Heart right ventricle (tissue), 16 donors: ENCODE measurements around the gene IL9. TPM values are rescaled to one million over a fixed set of nuclear protein-coding genes. Genes with fewer than 3 reads are reported as not detected.

Experiments used
- ATAC-seq, 8 donors: fragments of 200-7000 bp; cut with Tn5 transposase; one replicate each; pipeline ENCODE4 v1.9.1; 2020; ENCODE audit warnings: mild to moderate bottlenecking in 8 of 8, moderate library complexity in 8 of 8, moderate number of reproducible peaks in 1 of 8
- DNase-seq, 2 donors: peaks; one replicate each; pipeline ENCODE4 v3.0.0-alpha.2; 2020
- H3K27ac ChIP-seq, 10 donors: fragments of 200-600 bp; sonication (generic) in 2 of 10; one replicate each; pipeline versions ENCODE4 v1.5.0 to v1.8.0; 2020 to 2022; ENCODE audit warnings: mild to moderate bottlenecking in 3 of 10
- H3K27me3 ChIP-seq, 7 donors: fragments of 200-600 bp; one replicate each; pipeline ENCODE4 v1.8.0; 2021 to 2022; ENCODE audit warnings: mild to moderate bottlenecking in 2 of 7
- H3K36me3 ChIP-seq, 9 donors: fragments of 200-600 bp; sonication (generic) in 1 of 9; one replicate each; pipeline versions ENCODE4 v1.5.0 to v1.8.0; 2020 to 2022; ENCODE audit warnings: mild to moderate bottlenecking in 2 of 9
- H3K4me1 ChIP-seq, 9 donors: fragments of 200-600 bp; sonication (generic) in 1 of 9; one replicate each; pipeline versions ENCODE4 v1.5.0 to v1.8.0; 2020 to 2022; ENCODE audit warnings: mild to moderate bottlenecking in 4 of 9
- H3K4me3 ChIP-seq, 10 donors: fragments of 200-600 bp; sonication (generic) in 2 of 10; one replicate each; pipeline versions ENCODE4 v1.5.0 to v1.8.0; 2020 to 2022; ENCODE audit warnings: mild to moderate bottlenecking in 7 of 10, moderate library complexity in 2 of 10
- H3K9me3 ChIP-seq, 11 donors: fragments of 200-600 bp in 10 of 11; sonication (generic) in 2 of 11; one replicate each; pipeline versions ENCODE4 v1.5.0 to v1.8.0; 2013 to 2022; ENCODE audit warnings: mild to moderate bottlenecking in 2 of 11, control low read depth in 1 of 11, moderate library complexity in 1 of 11
- CTCF ChIP-seq, 9 donors: fragments of 200-600 bp; sonication (generic) in 2 of 9; IDR thresholded peaks; one replicate each; pipeline versions ENCODE4 v1.5.0 to v1.8.0; 2021 to 2022; ENCODE audit warnings: antibody characterized with exemption in 9 of 9, mild to moderate bottlenecking in 5 of 9, moderate library complexity in 1 of 9
- WGBS, 2 donors: extraction: QIAGEN DNeasy Blood & Tissue Kit; methylation state at CpG; one replicate each; pipeline ENCODE4 v1.1.7; 2013; ENCODE audit warnings: inconsistent platforms in 1 of 2; 5-methylcytosine and 5-hydroxymethylcytosine counted together
- intact Hi-C, 10 donors: fragments of 100-400 bp; cut with DNase I; formaldehyde crosslinking; loops; one replicate each; pipeline versions ENCODE4 v1.11.1 to v1.14.2; 2022
- polyA plus RNA-seq, 2 donors: library from polyadenylated mRNA; stranded (reverse); fragments of 200-250 nt; gene quantifications; one replicate each; pipeline ENCODE4 v1.2.3, GENCODE V29; 2013
- total RNA-seq, 10 donors: library from RNA; stranded (reverse); fragmentation: NEBNext Ultra II Directional in 3 of 10; extraction: Animal tissue kit (Norgen Biotek cat#: 25700) in 3 of 10; gene quantifications; one replicate each; pipeline versions ENCODE4 v1.2.1 to v1.2.4, GENCODE V29; 2021 to 2023
- donor health status: Arrhythmogenic right ventricular cardiomyopathy.
- donor health status: ischemic (EF 13 %, LVEDD 7.1; RV severe dilation, severe dysfunction).
- donor health status: healthy with polysubstance abuse.
- donor health status: DM: no; HTN: yes; CAD: no.
- donor health status: DM: no; HTN: no; CAD: no.
- donor health status: ischemic (EF 25% LVEDD 6.9; RV normal size, moderate dysfunction).
- donor health status: ischemic (EF 25% LVEDD 5.7; RV mildly dilated, moderate dysfunction).
- donor health status: healthy.
- donor health status: DM: yes; HTN: yes; CAD: no.
- donor health status: Ischemic cardiomyopathy.
- donor health status: ischemic (EF 35%, LVEDD 5.7; RV mildly dilated, moderate dysfunction).
- donor health status: nonischemic (EF 11% LVEDD 7.7; RV severe dilation, severe dysfunction).
- donor health status: DM: yes; HTN: yes; CAD: no.
- donor health status: PGD.
- donor health status: ischemic (EF 29% LVEDD 5.4; RV normal size, mild dysfunction).
- donor health status: nonischemic (EF 23%, LVEDD 6.1; RV moderate dilation, normal function).

The IL9 gene
- total and polyA plus RNA-seq, 12 donors: not detected

GRCh38 chr5:135873831-135874230 lies 21.8 kb downstream of the IL9 start:
- peaks cover 0 to 9% (median 0%) of the 10 kb centered on the region in 9 donors for H3K4me1 ChIP-seq
- no peaks in the 10 kb centered on the region for H3K36me3 ChIP-seq
- WGBS, 2 donors: 78 to 80% methylated on average over 5 of the region's 5 CpGs
- intact Hi-C loops: no loop called here
- no peaks in the 10 kb centered on the region for H3K27me3 ChIP-seq
- H3K9me3 ChIP-seq: no peaks in the 10 kb centered on the region
- H3K27ac ChIP-seq: no peak overlapping the region
- ATAC-seq: no peak
- no peak for TF ChIP-seq CTCF (IDR thresholded peaks at IDR 0.05)
- no peak overlapping the region for H3K4me3 ChIP-seq
- DNase-seq: no peak

GRCh38 chr5:135871268-135871915 lies 24.2 kb downstream of the IL9 start:
- WGBS, 2 donors: 78 to 80% methylated on average over 11 of the region's 11 CpGs
- Histone ChIP-seq H3K4me1 (no peaks in the 10 kb centered on the region), H3K27me3 (no peaks in the 10 kb centered on the region), H3K9me3 (no peaks in the 10 kb centered on the region), H3K4me3 (no peak overlapping the region), H3K27ac (no peak overlapping the region), H3K36me3 (no peaks in the 10 kb centered on the region)
- ATAC-seq (peak in 1 of 8 donors; percentile 25), DNase-seq (no peak)
- TF ChIP-seq CTCF (IDR thresholded peaks at IDR 0.05): no peak
- intact Hi-C loops: no loop called here

- Histone ChIP-seq H3K27me3 (no peaks in the 10 kb centered on the region), H3K27ac (no peak overlapping the region), H3K4me3 (no peak overlapping the region), H3K4me1 (no peaks in the 10 kb centered on the region), H3K36me3 (no peaks in the 10 kb centered on the region), H3K9me3 (no peaks in the 10 kb centered on the region)
- ATAC-seq (no peak), DNase-seq (no peak)
- intact Hi-C loops: no loop called here
- TF ChIP-seq CTCF (IDR thresholded peaks at IDR 0.05): no peak
- WGBS, 2 donors: 56 to 59% methylated on average over 3 of the region's 3 CpGs
These were observed 25.7 kb downstream of the IL9 start for GRCh38 chr5:135869935-135870334.

GRCh38 chr5:135869276-135869675 lies 26.4 kb downstream of the IL9 start:
- DNase-seq: no peak
- 82 to 90% methylated on average over 2 of the region's 2 CpGs for WGBS, 2 donors
- H3K9me3 ChIP-seq: peaks cover 0 to 3% (median 0%) of the 10 kb centered on the region in 11 donors
- H3K4me3 ChIP-seq: no peak overlapping the region
- H3K27ac ChIP-seq: no peak overlapping the region
- H3K4me1 ChIP-seq: no peaks in the 10 kb centered on the region
- intact Hi-C loops: no loop called here
- no peak for ATAC-seq
- no peaks in the 10 kb centered on the region for H3K27me3 ChIP-seq
- no peak for TF ChIP-seq CTCF (IDR thresholded peaks at IDR 0.05)
- H3K36me3 ChIP-seq: no peaks in the 10 kb centered on the region
